Endodermal cell (in vitro differentiated cells): ENCODE measurements around the gene RIPPLY3. TPM values are rescaled to one million over a fixed set of nuclear protein-coding genes. Genes with fewer than 3 reads are reported as not detected.
A peak's percentile ranks its signal among the peaks of the same experiment; 100 is the strongest.
"Not testable (repeated sequence)": the region's sequence is repeated elsewhere in the genome, so short reads cannot be mapped to it uniquely, and the experiment has no call there.

Experiments used
- DNase-seq: peaks from one replicate; pipeline ENCODE4 v3.0.0-alpha.2; 2017
- H3K27ac ChIP-seq: 2 replicates; pipeline ENCODE4 v1.5.1; 2013; ENCODE audit warnings: mild to moderate bottlenecking, low read depth, low read length, moderate library complexity
- H3K27me3 ChIP-seq: 2 replicates; pipeline ENCODE4 v1.6.1; 2013; ENCODE audit warnings: mild to moderate bottlenecking, low read length, moderate library complexity; ENCODE audit not compliant: insufficient read depth, control insufficient read depth, poor library complexity, severe bottlenecking
- H3K36me3 ChIP-seq: 2 replicates; pipeline ENCODE4 v1.7.0; 2013; ENCODE audit warnings: mild to moderate bottlenecking, low read length, moderate library complexity; ENCODE audit not compliant: control insufficient read depth, insufficient read depth
- H3K4me1 ChIP-seq: one replicate; pipeline ENCODE4 v1.7.0; 2013; ENCODE audit warnings: low read length; ENCODE audit not compliant: control insufficient read depth, insufficient read depth
- H3K4me3 ChIP-seq: 2 replicates; pipeline ENCODE4 v1.5.1; 2013; ENCODE audit warnings: mild to moderate bottlenecking, low read length, moderate library complexity
- H3K9ac ChIP-seq: 2 replicates; pipeline ENCODE4 v1.6.1; 2013; ENCODE audit warnings: mild to moderate bottlenecking, low read length, moderate library complexity; ENCODE audit not compliant: poor library complexity, severe bottlenecking; ENCODE audit errors: extremely low read depth
- H3K9me3 ChIP-seq: 2 replicates; pipeline ENCODE4 v1.6.1; 2013; ENCODE audit warnings: mild to moderate bottlenecking, low read length, moderate library complexity; ENCODE audit not compliant: control insufficient read depth
- H3K27ac Mint-ChIP-seq: 2 replicates; pipeline ENCODE4 v1.8.0; 2020; ENCODE audit warnings: mixed read lengths
- H3K27me3 Mint-ChIP-seq: 2 replicates; pipeline ENCODE4 v1.8.0; 2021; ENCODE audit warnings: mild to moderate bottlenecking, mixed read lengths; ENCODE audit not compliant: insufficient read depth
- H3K36me3 Mint-ChIP-seq: 2 replicates; pipeline ENCODE4 v1.8.0; 2020; ENCODE audit warnings: low read depth, mixed read lengths
- H3K4me1 Mint-ChIP-seq: 2 replicates; pipeline ENCODE4 v1.8.0; 2020; ENCODE audit warnings: mixed read lengths
- H3K4me3 Mint-ChIP-seq: 2 replicates; pipeline ENCODE4 v1.8.0; 2020; ENCODE audit warnings: mild to moderate bottlenecking, moderate library complexity, mixed read lengths
- H3K9me3 Mint-ChIP-seq: 2 replicates; pipeline ENCODE4 v1.8.0; 2020; ENCODE audit warnings: mild to moderate bottlenecking, mixed read lengths
- CTCF ChIP-seq: fragments of 200-600 bp; sonication (generic); conservative IDR thresholded peaks from 2 replicates; pipeline ENCODE4 v1.5.0; 2021; ENCODE audit warnings: antibody characterized with exemption, mild to moderate bottlenecking
- WGBS, 2 experiments: methylation state at CpG; one replicate each; pipeline versions ENCODE4 v1.1.5 to v1.1.7; 2013; ENCODE audit warnings: missing lambda C conversion rate in 2 of 2, mixed read lengths in 1 of 2; ENCODE audit not compliant: insufficient coverage in 1 of 2, insufficient read length in 1 of 2; 5-methylcytosine and 5-hydroxymethylcytosine counted together
- total RNA-seq, 2 donors: library from RNA; stranded (reverse); fragmentation: NEBNext Ultra II Directional in 1 of 2; extraction: Animal tissue kit (Norgen Biotek cat#: 25700) in 1 of 2; gene quantifications; 2 replicates in 1 of 2; 3 replicates in 1 of 2; pipeline ENCODE4 v1.2.1, GENCODE V29; 2021

The RIPPLY3 gene
- total RNA-seq, 2 donors from 2014 or later, result 15.6 to 28.0 TPM

- no peaks in the 10 kb centered on the region for H3K36me3 ChIP-seq
- 48 to 64% methylated on average over 13 to 21 of the region's 21 CpGs for WGBS, 2 experiments
- peak; percentile 78 for DNase-seq
Observed at GRCh38 chr21:36990508-36991205, 15.8 kb upstream of the RIPPLY3 start.

GRCh38 chr21:36992671-36993070 is 13.8 kb upstream of the RIPPLY3 start:
- DNase-seq, result peak; percentile 75
- no peak overlapping the region for H3K27ac ChIP-seq
- H3K27ac Mint-ChIP-seq, result no peak overlapping the region
- no peak for TF ChIP-seq CTCF
- peaks cover 8% of the 10 kb centered on the region for H3K27me3 ChIP-seq
- no peaks in the 10 kb centered on the region for H3K36me3 ChIP-seq
- H3K36me3 Mint-ChIP-seq, result no peaks in the 10 kb centered on the region
- H3K4me1 ChIP-seq, result no peaks in the 10 kb centered on the region
- no peak overlapping the region for H3K4me3 Mint-ChIP-seq
- H3K4me1 Mint-ChIP-seq, result peaks cover 13% of the 10 kb centered on the region
- peaks cover 24% of the 10 kb centered on the region for H3K27me3 Mint-ChIP-seq
- H3K4me3 ChIP-seq, result no peak overlapping the region
- H3K9me3 Mint-ChIP-seq, result no peaks in the 10 kb centered on the region
- H3K9me3 ChIP-seq, result peaks cover 4% of the 10 kb centered on the region
- 82 to 92% methylated on average over 4 to 7 of the region's 7 CpGs for WGBS, 2 experiments
- no peak overlapping the region for H3K9ac ChIP-seq

More at GRCh38 chr21:36990508-36991205, 15.8 kb upstream of the RIPPLY3 start:
- TF ChIP-seq CTCF, result no peak
- Histone ChIP-seq H3K9me3 (peaks cover 4% of the 10 kb centered on the region), H3K4me1 (no peaks in the 10 kb centered on the region), H3K9ac (no peak overlapping the region), H3K4me3 (peak overlapping the region; percentile 66), H3K27me3 (peaks cover 8% of the 10 kb centered on the region), H3K27ac (peak overlapping the region; percentile 84)
- H3K4me1 Mint-ChIP-seq, result peaks cover 13% of the 10 kb centered on the region
- H3K4me3 Mint-ChIP-seq, result peak overlapping the region; percentile 65
- H3K36me3 Mint-ChIP-seq, result peaks cover 9% of the 10 kb centered on the region
- peak overlapping the region; percentile 85 for H3K27ac Mint-ChIP-seq
- H3K27me3 Mint-ChIP-seq, result peaks cover 17% of the 10 kb centered on the region
- peaks cover 5% of the 10 kb centered on the region for H3K9me3 Mint-ChIP-seq

- no peaks in the 10 kb centered on the region for H3K4me1 ChIP-seq
- no peaks in the 10 kb centered on the region for H3K36me3 ChIP-seq
- H3K27me3 ChIP-seq, result peaks cover 8% of the 10 kb centered on the region
- no peak overlapping the region for H3K27ac ChIP-seq
- peak; percentile 81 for DNase-seq
- peak; percentile 51 for TF ChIP-seq CTCF
- peaks cover 13% of the 10 kb centered on the region for H3K4me1 Mint-ChIP-seq
- peak overlapping the region; percentile 26 for H3K27ac Mint-ChIP-seq
- H3K4me3 ChIP-seq, result no peak overlapping the region
- peak overlapping the region; percentile 51 for H3K4me3 Mint-ChIP-seq
- H3K36me3 Mint-ChIP-seq, result no peaks in the 10 kb centered on the region
- no peaks in the 10 kb centered on the region for H3K9me3 ChIP-seq
- WGBS, 2 experiments, result 89 to 96% methylated on average over 38 of the region's 38 CpGs
- no peak overlapping the region for H3K9ac ChIP-seq
- H3K27me3 Mint-ChIP-seq, result peaks cover 40% of the 10 kb centered on the region
- H3K9me3 Mint-ChIP-seq, result no peaks in the 10 kb centered on the region
Observed at GRCh38 chr21:36994501-36995158, 11.9 kb upstream of the RIPPLY3 start.

GRCh38 chr21:36995285-36995684 is 11.2 kb upstream of the RIPPLY3 start:
- not testable (repeated sequence) for H3K4me3 ChIP-seq
- 96 to 98% methylated on average over 8 to 10 of the region's 12 CpGs for WGBS, 2 experiments

More at GRCh38 chr21:36995285-36995684, 11.2 kb upstream of the RIPPLY3 start:
- H3K27me3 Mint-ChIP-seq, result peaks cover 43% of the 10 kb centered on the region
- H3K27ac Mint-ChIP-seq, H3K36me3 Mint-ChIP-seq, H3K9me3 ChIP-seq, H3K9me3 Mint-ChIP-seq, H3K36me3 ChIP-seq, H3K9ac ChIP-seq, H3K4me1 ChIP-seq, H3K27ac ChIP-seq, H3K27me3 ChIP-seq: not testable (repeated sequence)
- peaks cover 12% of the 10 kb centered on the region for H3K4me1 Mint-ChIP-seq
- H3K4me3 Mint-ChIP-seq, result peak overlapping the region; percentile 51
- peak; percentile 24 for DNase-seq
